ENCODE data around the gene TMEM42. TPM values are rescaled to one million over a fixed set of nuclear protein-coding genes. Genes with fewer than 3 reads are reported as not detected.

Gene TMEM42
- total RNA-seq (2016; rRNA removed; fragmentation: Illumina TruSeq; extraction: Trizol), result 5.0 and 5.5 TPM in 2 replicates
- 8.5 and 9.0 TPM in 2 replicates for total RNA-seq (2016; cell fraction: cytosol; rRNA removed; fragmentation: Illumina TruSeq; extraction: Trizol; ENCODE audit: low read depth)
- total RNA-seq (2016; cell fraction: insoluble cytoplasmic fraction; rRNA removed; fragmentation: Illumina TruSeq; extraction: Trizol), result 4.2 and 7.9 TPM in 2 replicates
- total RNA-seq (2016; cell fraction: membrane; rRNA removed; fragmentation: Illumina TruSeq; extraction: Trizol), result 9.2 and 10.5 TPM in 2 replicates
- 5.4 and 8.0 TPM in 2 replicates for total RNA-seq (2016; cell fraction: nucleus; rRNA removed; fragmentation: Illumina TruSeq; extraction: Trizol)
- 24.5 and 27.7 TPM in 2 replicates for polyA plus RNA-seq (2011; rRNA removed)
- polyA plus RNA-seq (2011; cell fraction: cytosol; rRNA removed), result 23.2 and 24.9 TPM in 2 replicates
- polyA plus RNA-seq (2011; cell fraction: nucleus; rRNA removed), result 24.4 and 32.0 TPM in 2 replicates
- 11.9 and 13.0 TPM in 2 replicates for polyA plus RNA-seq (2012)
- 9.3 and 10.8 TPM in 2 replicates for polyA plus RNA-seq (2016; cell fraction: cytosol; fragmentation: Illumina TruSeq; extraction: Trizol; ENCODE audit: low read depth)
- 4.7 and 5.9 TPM in 2 replicates for polyA plus RNA-seq (2016; cell fraction: insoluble cytoplasmic fraction; fragmentation: Illumina TruSeq; extraction: Trizol; ENCODE audit: low read depth)
- polyA plus RNA-seq (2016; cell fraction: membrane; fragmentation: Illumina TruSeq; extraction: Trizol; ENCODE audit: low read depth), result 9.9 and 11.2 TPM in 2 replicates
- polyA plus RNA-seq (2016; cell fraction: nucleus; fragmentation: Illumina TruSeq; extraction: Trizol; ENCODE audit: insufficient read depth, low read depth), result 10.8 and 12.0 TPM in 2 replicates
- polyA minus RNA-seq (2011; rRNA and poly(A)+ RNA removed; ENCODE audit: low replicate concordance), result 14.8 and 19.2 TPM in 2 replicates
- polyA minus RNA-seq (2011; cell fraction: cytosol; rRNA and poly(A)+ RNA removed), result 5.1 and 5.8 TPM in 2 replicates
- polyA minus RNA-seq (2011; cell fraction: nucleus; rRNA and poly(A)+ RNA removed), result 7.6 and 9.4 TPM in 2 replicates
- percentile 62 among the genes with signal in this experiment for Bru-seq, nascent RNA
- BruChase-seq, experiment 1, labeled RNA remaining after a 6-hour chase, result percentile 53 among the genes with signal in this experiment
- BruChase-seq, experiment 2, labeled RNA remaining after a 2-hour chase, result percentile 53 among the genes with signal in this experiment
- long read RNA-seq, experiment 1, partial matches to known transcripts, result 0 of 10 reads
- long read RNA-seq, experiment 1, other reads (novel, unspliced or antisense), result 5 of 10 reads
- long read RNA-seq, experiment 2, transcript TMEM42-201 (3 exons, 1,026 nt), result major isoform, 8 of 16 reads
- long read RNA-seq, experiment 2, partial matches to known transcripts, result 2 of 16 reads
- long read RNA-seq, experiment 2, other reads (novel, unspliced or antisense), result 6 of 16 reads

DNA sequence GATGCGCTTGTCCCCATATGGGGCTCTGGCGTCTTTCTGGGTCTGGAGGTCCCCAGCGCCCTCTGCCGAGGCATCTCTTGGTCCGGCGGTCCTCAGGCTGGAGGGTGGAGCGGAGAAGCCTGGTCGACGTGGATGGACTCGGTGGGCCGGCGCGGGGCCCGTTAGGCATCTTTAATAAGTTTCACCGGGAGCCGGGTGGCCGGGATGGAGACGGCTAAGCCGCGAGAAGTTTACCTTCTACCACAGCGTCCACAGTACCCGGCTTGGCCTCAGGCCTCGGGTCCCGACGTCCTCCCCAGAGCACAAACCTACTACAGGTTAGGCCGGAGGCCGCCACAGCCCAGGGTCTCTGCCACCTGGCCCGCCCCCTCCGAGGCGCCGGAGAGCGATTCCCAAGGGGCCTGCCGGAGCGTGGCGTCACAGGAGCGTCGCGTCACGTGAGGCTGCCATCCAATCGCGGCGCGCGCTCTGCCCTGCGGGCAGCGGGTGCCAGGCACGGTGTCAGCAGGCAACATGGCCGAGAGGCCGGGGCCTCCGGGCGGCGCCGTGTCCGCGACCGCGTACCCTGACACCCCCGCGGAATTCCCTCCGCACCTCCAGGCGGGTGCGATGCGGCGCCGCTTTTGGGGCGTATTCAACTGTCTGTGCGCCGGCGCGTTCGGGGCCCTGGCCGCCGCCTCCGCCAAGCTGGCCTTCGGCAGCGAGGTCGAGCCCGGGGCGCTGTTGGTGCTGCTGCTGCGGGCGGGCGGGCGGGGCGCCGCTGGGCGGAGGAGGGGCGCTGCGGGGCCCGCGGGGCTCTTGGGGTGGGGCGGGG lies at the start of gene TMEM42:
Gene TMEM42, plus strand, starts transcription at position 501 of the 814 bp plus-strand sequence. Its CDS starts 13 bp downstream, at position 514.
- Histone ChIP-seq H3K79me2 (ENCODE audit: insufficient read depth, low read length) (peaks cover 4% of the 10 kb centered on the region), H2AFZ (ENCODE audit: low read length) (peak within 1 kb of the TSS; percentile 65), H3K27me3 (ENCODE audit: control insufficient read depth in 1 of 2, insufficient read depth in 2 of 2, low read length in 2 of 2) (no peaks in the 10 kb centered on the region), H3K9me3 (ENCODE audit: low read length) (no peaks in the 10 kb centered on the region), H3K4me1 (ENCODE audit: insufficient read depth, low read length) (peaks cover 9% of the 10 kb centered on the region), H3K9ac (ENCODE audit: insufficient read depth, low read depth, low read length) (peak within 1 kb of the TSS; percentile 81), H3K4me3 (replicated peaks in 1 of 3; ENCODE audit: insufficient read depth in 1 of 3, low read depth in 2 of 3, low read length in 3 of 3) (peak within 1 kb of the TSS; percentile 59 to 76 (median 64)), H4K20me1 (ENCODE audit: insufficient read depth, low read length) (no peaks in the 10 kb centered on the region), H3K4me2 (ENCODE audit: low read depth, low read length) (peak within 1 kb of the TSS; percentile 97), H3K27ac (ENCODE audit: extremely low read length, insufficient read depth, low read length) (peak within 1 kb of the TSS; percentile 74), H3K36me3 (replicated peaks in 1 of 2; ENCODE audit: control insufficient read depth in 1 of 2, insufficient read depth in 2 of 2, low read length in 2 of 2) (0 out of 5 replicates have a peak, but pooled peaks cover 0 to 3% of the 10 kb centered on the region in 2 experiments)
- in situ Hi-C loops (cut with HindIII; ENCODE audit: extremely low pct_ligation_motif_present, low pct_unique_long_range_greater_than_20kb) (no loop called here), intact Hi-C loops (cut with micrococcal nuclease; ENCODE audit: unreplicated experiment) (no loop called here)
- no peak for FAIRE-seq
- 39% methylated on average over 28 of the region's 91 CpGs for whole genome bisulfite sequencing (ENCODE audit: low lambda C conversion rate)
- no TSS peak for BruUV-seq (replicated peaks)
- ATAC-seq, result peak; percentile 96
- POLR2A ChIA-PET, result no interaction called here
- DNase-seq (ENCODE audit: low spot score), result peak; percentile 74
- CTCF ChIA-PET (ENCODE audit: low intra/inter-chr PET ratio, low total read pairs), result no interaction called here
- 0 out of 2 replicates have a peak, but pooled peaks have one; percentile 52 for TF ChIP-seq ZNF589 (CRISPR knock-in tag; conservative IDR thresholded peaks at IDR 0.05)
- TF ChIP-seq, protein P1, sequence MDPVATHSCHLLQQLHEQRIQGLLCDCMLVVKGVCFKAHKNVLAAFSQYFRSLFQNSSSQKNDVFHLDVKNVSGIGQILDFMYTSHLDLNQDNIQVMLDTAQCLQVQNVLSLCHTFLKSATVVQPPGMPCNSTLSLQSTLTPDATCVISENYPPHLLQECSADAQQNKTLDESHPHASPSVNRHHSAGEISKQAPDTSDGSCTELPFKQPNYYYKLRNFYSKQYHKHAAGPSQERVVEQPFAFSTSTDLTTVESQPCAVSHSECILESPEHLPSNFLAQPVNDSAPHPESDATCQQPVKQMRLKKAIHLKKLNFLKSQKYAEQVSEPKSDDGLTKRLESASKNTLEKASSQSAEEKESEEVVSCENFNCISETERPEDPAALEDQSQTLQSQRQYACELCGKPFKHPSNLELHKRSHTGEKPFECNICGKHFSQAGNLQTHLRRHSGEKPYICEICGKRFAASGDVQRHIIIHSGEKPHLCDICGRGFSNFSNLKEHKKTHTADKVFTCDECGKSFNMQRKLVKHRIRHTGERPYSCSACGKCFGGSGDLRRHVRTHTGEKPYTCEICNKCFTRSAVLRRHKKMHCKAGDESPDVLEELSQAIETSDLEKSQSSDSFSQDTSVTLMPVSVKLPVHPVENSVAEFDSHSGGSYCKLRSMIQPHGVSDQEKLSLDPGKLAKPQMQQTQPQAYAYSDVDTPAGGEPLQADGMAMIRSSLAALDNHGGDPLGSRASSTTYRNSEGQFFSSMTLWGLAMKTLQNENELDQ (CRISPR knock-in tag; IDR thresholded peaks at IDR 0.05; ENCODE audit: borderline replicate concordance), result no peak
- TF ChIP-seq, protein P2, sequence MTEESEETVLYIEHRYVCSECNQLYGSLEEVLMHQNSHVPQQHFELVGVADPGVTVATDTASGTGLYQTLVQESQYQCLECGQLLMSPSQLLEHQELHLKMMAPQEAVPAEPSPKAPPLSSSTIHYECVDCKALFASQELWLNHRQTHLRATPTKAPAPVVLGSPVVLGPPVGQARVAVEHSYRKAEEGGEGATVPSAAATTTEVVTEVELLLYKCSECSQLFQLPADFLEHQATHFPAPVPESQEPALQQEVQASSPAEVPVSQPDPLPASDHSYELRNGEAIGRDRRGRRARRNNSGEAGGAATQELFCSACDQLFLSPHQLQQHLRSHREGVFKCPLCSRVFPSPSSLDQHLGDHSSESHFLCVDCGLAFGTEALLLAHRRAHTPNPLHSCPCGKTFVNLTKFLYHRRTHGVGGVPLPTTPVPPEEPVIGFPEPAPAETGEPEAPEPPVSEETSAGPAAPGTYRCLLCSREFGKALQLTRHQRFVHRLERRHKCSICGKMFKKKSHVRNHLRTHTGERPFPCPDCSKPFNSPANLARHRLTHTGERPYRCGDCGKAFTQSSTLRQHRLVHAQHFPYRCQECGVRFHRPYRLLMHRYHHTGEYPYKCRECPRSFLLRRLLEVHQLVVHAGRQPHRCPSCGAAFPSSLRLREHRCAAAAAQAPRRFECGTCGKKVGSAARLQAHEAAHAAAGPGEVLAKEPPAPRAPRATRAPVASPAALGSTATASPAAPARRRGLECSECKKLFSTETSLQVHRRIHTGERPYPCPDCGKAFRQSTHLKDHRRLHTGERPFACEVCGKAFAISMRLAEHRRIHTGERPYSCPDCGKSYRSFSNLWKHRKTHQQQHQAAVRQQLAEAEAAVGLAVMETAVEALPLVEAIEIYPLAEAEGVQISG (CRISPR knock-in tag; IDR thresholded peaks at IDR 0.05), result peak; percentile 62
- TF ChIP-seq, protein P3, sequence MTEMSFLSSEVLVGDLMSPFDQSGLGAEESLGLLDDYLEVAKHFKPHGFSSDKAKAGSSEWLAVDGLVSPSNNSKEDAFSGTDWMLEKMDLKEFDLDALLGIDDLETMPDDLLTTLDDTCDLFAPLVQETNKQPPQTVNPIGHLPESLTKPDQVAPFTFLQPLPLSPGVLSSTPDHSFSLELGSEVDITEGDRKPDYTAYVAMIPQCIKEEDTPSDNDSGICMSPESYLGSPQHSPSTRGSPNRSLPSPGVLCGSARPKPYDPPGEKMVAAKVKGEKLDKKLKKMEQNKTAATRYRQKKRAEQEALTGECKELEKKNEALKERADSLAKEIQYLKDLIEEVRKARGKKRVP (CRISPR knock-in tag; IDR thresholded peaks at IDR 0.05), result peak in 1 of 2 experiments; percentile 61; a peak in 1 of 4 replicates
- no peak for TF ChIP-seq FOXA3 (CRISPR knock-in tag; IDR thresholded peaks at IDR 0.05)
- TF ChIP-seq RAD51 (IDR thresholded peaks at IDR 0.05; ENCODE audit: borderline replicate concordance), result peak; percentile 72
- TF ChIP-seq ZC3H4 (CRISPR knock-in tag; IDR thresholded peaks at IDR 0.05; ENCODE audit: borderline replicate concordance), result no peak
- peak; percentile 91 for TF ChIP-seq ZNF563 (CRISPR knock-in tag; IDR thresholded peaks at IDR 0.05)
- TF ChIP-seq ZFP41 (CRISPR knock-in tag; IDR thresholded peaks at IDR 0.05; ENCODE audit: borderline replicate concordance), result peak; percentile 86; the same call in 1 of the 2 replicates
- TF ChIP-seq NR3C1 (CRISPR knock-in tag; IDR thresholded peaks at IDR 0.05), result no peak
- TF ChIP-seq MEIS2 (CRISPR knock-in tag; IDR thresholded peaks at IDR 0.05), result no peak; the same call in 1 of the 2 replicates
